Smooth muscle cell (in vitro differentiated cells): ENCODE measurements around the gene ZNF148. TPM values are rescaled to one million over a fixed set of nuclear protein-coding genes. Genes with fewer than 3 reads are reported as not detected.

Experiments
- DNase-seq: peaks from one replicate; lab custom pipeline; 2025; ENCODE audit not compliant: unreplicated experiment; lab: John Stamatoyannopoulos, UW
- H2AFZ ChIP-seq: fragments of 200-600 bp; sonication (generic); 2 replicates; pipeline ENCODE4 v1.6.0; 2016; ENCODE audit warnings: antibody characterized with exemption, low read depth, mild to moderate bottlenecking
- H3F3A ChIP-seq: fragments of 200-600 bp; sonication (generic); 2 replicates; pipeline ENCODE4 v1.6.0; 2017; ENCODE audit warnings: antibody characterized with exemption, low read depth
- H3K27ac ChIP-seq: fragments of 200-600 bp; sonication (generic); 2 replicates; pipeline ENCODE4 v1.5.1; 2016; ENCODE audit warnings: low read depth, mild to moderate bottlenecking
- H3K27me3 ChIP-seq: fragments of 200-600 bp; sonication (generic); 2 replicates; pipeline ENCODE4 v1.6.1; 2016; ENCODE audit warnings: low read depth, mild to moderate bottlenecking
- H3K36me3 ChIP-seq: fragments of 200-600 bp; sonication (generic); 2 replicates; pipeline ENCODE4 v1.5.1; 2016; ENCODE audit warnings: low read depth
- H3K4me1 ChIP-seq: fragments of 200-600 bp; sonication (generic); 2 replicates; pipeline ENCODE4 v1.5.1; 2016; ENCODE audit warnings: low read depth
- H3K4me2 ChIP-seq: fragments of 200-600 bp; sonication (generic); 2 replicates; pipeline ENCODE4 v1.6.0; 2016; ENCODE audit warnings: mild to moderate bottlenecking
- H3K4me3 ChIP-seq: fragments of 200-600 bp; sonication (generic); 2 replicates; pipeline ENCODE4 v1.5.1; 2016; ENCODE audit warnings: mild to moderate bottlenecking
- H3K79me2 ChIP-seq: fragments of 200-600 bp; sonication (generic); 2 replicates; pipeline ENCODE4 v1.6.0; 2016; ENCODE audit warnings: low read depth, mild to moderate bottlenecking
- H3K9ac ChIP-seq: fragments of 200-600 bp; sonication (generic); 2 replicates; pipeline ENCODE4 v1.6.0; 2016; ENCODE audit warnings: low read depth
- H3K9me3 ChIP-seq: fragments of 200-600 bp; sonication (generic); replicated peaks from 2 replicates; pipeline ENCODE4 v1.5.1; 2016; ENCODE audit warnings: low read depth
- H4K20me1 ChIP-seq: fragments of 200-600 bp; sonication (generic); 2 replicates; pipeline ENCODE4 v1.6.0; 2016; ENCODE audit warnings: low read depth
- WGBS: methylation state at CpG from one replicate; pipeline ENCODE4 v1.1.7; 2016; ENCODE audit warnings: low lambda C conversion rate; 5-methylcytosine and 5-hydroxymethylcytosine counted together
- polyA plus RNA-seq: library from polyadenylated mRNA; unstranded; fragments of >200 nt; fragmentation: Nextera tagmentation; extraction: Ambion mirVana; gene quantifications from 2 replicates; pipeline ENCODE4 v1.2.1, GENCODE V29; 2016
- total RNA-seq: library from RNA; depleted of rRNA; stranded (reverse); fragments of >200 nt; gene quantifications from 2 replicates; pipeline ENCODE4 v1.2.3, GENCODE V29; 2014
- TF ChIP-seq, protein P1 (sequence below): fragments of 200-600 bp; sonication (generic); IDR thresholded peaks from 2 replicates; pipeline ENCODE4 v1.5.1; 2017; ENCODE audit warnings: borderline replicate concordance, mild to moderate bottlenecking, antibody characterized with exemption; ENCODE audit not compliant: insufficient read depth, poor library complexity, severe bottlenecking

The ZNF148 gene
- total and polyA plus RNA-seq, 2 experiments from 2014 or later = 23.6 to 27.7 TPM

DNA sequence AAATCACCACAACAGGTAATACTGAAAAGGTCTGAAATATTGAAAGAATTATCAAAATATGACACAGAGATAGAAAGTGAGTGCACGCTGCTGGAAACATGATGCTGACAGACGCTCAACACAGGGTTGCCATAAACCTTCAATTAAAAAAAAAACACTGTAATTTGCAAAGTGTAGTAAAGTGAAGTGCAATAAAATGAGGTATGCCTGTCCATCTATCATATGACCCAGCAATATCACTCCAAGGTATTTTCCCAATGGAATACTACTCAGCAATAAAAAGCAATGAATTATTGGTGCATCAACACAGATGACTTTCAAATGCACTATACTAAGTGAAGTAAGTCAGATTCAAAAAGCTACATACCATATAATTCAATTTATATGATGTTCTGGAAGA, 115.0 kb downstream of the ZNF148 start:
- Histone ChIP-seq H3K36me3 (peaks cover 12% of the 10 kb centered on the region), H3K4me1 (no peaks in the 10 kb centered on the region), H4K20me1 (no peaks in the 10 kb centered on the region), H3K9me3 (no peaks in the 10 kb centered on the region), H3K27ac (no peak overlapping the region), H2AFZ (no peak overlapping the region), H3K9ac (no peak overlapping the region), H3F3A (no peaks in the 10 kb centered on the region), H3K79me2 (no peaks in the 10 kb centered on the region), H3K27me3 (no peaks in the 10 kb centered on the region), H3K4me2 (no peak overlapping the region), H3K4me3 (no peak overlapping the region)
- no peak for DNase-seq
- TF ChIP-seq, protein P1, sequence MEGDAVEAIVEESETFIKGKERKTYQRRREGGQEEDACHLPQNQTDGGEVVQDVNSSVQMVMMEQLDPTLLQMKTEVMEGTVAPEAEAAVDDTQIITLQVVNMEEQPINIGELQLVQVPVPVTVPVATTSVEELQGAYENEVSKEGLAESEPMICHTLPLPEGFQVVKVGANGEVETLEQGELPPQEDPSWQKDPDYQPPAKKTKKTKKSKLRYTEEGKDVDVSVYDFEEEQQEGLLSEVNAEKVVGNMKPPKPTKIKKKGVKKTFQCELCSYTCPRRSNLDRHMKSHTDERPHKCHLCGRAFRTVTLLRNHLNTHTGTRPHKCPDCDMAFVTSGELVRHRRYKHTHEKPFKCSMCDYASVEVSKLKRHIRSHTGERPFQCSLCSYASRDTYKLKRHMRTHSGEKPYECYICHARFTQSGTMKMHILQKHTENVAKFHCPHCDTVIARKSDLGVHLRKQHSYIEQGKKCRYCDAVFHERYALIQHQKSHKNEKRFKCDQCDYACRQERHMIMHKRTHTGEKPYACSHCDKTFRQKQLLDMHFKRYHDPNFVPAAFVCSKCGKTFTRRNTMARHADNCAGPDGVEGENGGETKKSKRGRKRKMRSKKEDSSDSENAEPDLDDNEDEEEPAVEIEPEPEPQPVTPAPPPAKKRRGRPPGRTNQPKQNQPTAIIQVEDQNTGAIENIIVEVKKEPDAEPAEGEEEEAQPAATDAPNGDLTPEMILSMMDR = no peak
- 97% methylated on average over 2 of the region's 2 CpGs for WGBS

DNA sequence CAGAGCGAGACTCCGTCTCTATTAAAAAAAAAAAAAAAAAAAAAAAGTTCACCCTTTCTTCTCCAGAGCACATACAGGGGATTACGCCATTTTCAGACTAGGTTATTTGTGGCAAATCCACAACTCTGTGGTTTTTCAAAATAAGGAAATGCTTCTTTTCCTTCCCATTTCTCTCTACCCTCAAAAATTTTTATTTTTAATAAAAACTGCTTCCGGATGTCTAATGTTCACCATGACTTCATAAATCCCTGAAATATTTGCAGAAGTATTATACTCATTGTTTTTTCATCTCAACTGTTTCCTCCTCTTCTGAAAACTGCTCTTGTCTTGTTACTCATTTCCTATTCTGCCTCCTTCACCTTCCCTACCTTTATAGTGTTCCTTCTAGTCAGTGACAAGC, 117.6 kb downstream of the ZNF148 start:
- no peak overlapping the region for H3K27ac ChIP-seq
- H3K27me3 ChIP-seq = no peaks in the 10 kb centered on the region
- H3K36me3 ChIP-seq = peaks cover 12% of the 10 kb centered on the region
- no peaks in the 10 kb centered on the region for H4K20me1 ChIP-seq
- H3K4me1 ChIP-seq = no peaks in the 10 kb centered on the region
- no peaks in the 10 kb centered on the region for H3F3A ChIP-seq
- H2AFZ ChIP-seq = no peak overlapping the region
- TF ChIP-seq, protein P1 = no peak
- no peak overlapping the region for H3K9ac ChIP-seq
- no peaks in the 10 kb centered on the region for H3K9me3 ChIP-seq
- DNase-seq = no peak
- over 99% methylated on average over 4 of the region's 4 CpGs for WGBS
- H3K4me3 ChIP-seq = no peak overlapping the region
- no peaks in the 10 kb centered on the region for H3K79me2 ChIP-seq
- no peak overlapping the region for H3K4me2 ChIP-seq

GRCh38 chr3:125256675-125257074, 118.5 kb downstream of the ZNF148 start:
- TF ChIP-seq, protein P1 = no peak
- no peak overlapping the region for H2AFZ ChIP-seq

GRCh38 chr3:125250973-125251372, 124.2 kb downstream of the ZNF148 start:
- peaks cover 18% of the 10 kb centered on the region for H4K20me1 ChIP-seq
- no peaks in the 10 kb centered on the region for H3F3A ChIP-seq
- H3K27ac ChIP-seq = no peak overlapping the region
- WGBS = 96% methylated on average over 2 of the region's 2 CpGs
- H3K79me2 ChIP-seq = no peaks in the 10 kb centered on the region
- no peak overlapping the region for H2AFZ ChIP-seq
- no peak overlapping the region for H3K4me3 ChIP-seq
- H3K27me3 ChIP-seq = no peaks in the 10 kb centered on the region
- H3K9me3 ChIP-seq = no peaks in the 10 kb centered on the region
- TF ChIP-seq, protein P1 = no peak
- no peak overlapping the region for H3K4me2 ChIP-seq
- H3K9ac ChIP-seq = no peak overlapping the region
- no peaks in the 10 kb centered on the region for H3K4me1 ChIP-seq
- H3K36me3 ChIP-seq = peaks cover 2% of the 10 kb centered on the region
- no peak for DNase-seq

More at GRCh38 chr3:125256675-125257074, 118.5 kb downstream of the ZNF148 start:
- no peak overlapping the region for H3K27ac ChIP-seq
- no peak overlapping the region for H3K9ac ChIP-seq
- no peaks in the 10 kb centered on the region for H3K4me1 ChIP-seq
- no peak for DNase-seq
- H4K20me1 ChIP-seq = no peaks in the 10 kb centered on the region
- no peaks in the 10 kb centered on the region for H3K9me3 ChIP-seq
- no peak overlapping the region for H3K4me2 ChIP-seq
- no peaks in the 10 kb centered on the region for H3K79me2 ChIP-seq
- H3K27me3 ChIP-seq = no peaks in the 10 kb centered on the region
- H3K4me3 ChIP-seq = no peak overlapping the region
- peaks cover 14% of the 10 kb centered on the region for H3K36me3 ChIP-seq
- no peaks in the 10 kb centered on the region for H3F3A ChIP-seq
